Body of pancreas (tissue), 4 donors: ENCODE data around the gene TNFRSF8. TPM values are rescaled to one million over a fixed set of nuclear protein-coding genes. Genes with fewer than 3 reads are reported as not detected.

Experiments
- ATAC-seq: fragments of 150-250 bp; one replicate; pipeline ENCODE4 v1.9.1; 2016
- DNase-seq, 4 donors: peaks; one replicate each; pipeline ENCODE4 v3.0.0-alpha.2; 2019
- H3K27ac ChIP-seq, 4 donors: fragments of 200-600 bp; sonication (generic); 1 replicate in 3 of 4; 2 replicates in 1 of 4; pipeline versions ENCODE4 v1.5.1 to v1.6.1; 2016 to 2019; ENCODE audit warnings: mild to moderate bottlenecking in 1 of 4, mixed read lengths in 1 of 4, moderate library complexity in 1 of 4
- H3K27me3 ChIP-seq, 2 donors: fragments of 200-600 bp; sonication (generic); one replicate each; pipeline ENCODE4 v1.6.0; 2016; ENCODE audit warnings: mild to moderate bottlenecking in 1 of 2
- H3K36me3 ChIP-seq, 2 donors: fragments of 200-600 bp; sonication (generic); replicated peaks in 1 of 2; 2 replicates each; pipeline ENCODE4 v1.5.1; 2016; ENCODE audit warnings: low read depth in 2 of 2; ENCODE audit not compliant: insufficient read depth in 1 of 2
- H3K4me1 ChIP-seq: fragments of 200-600 bp; sonication (generic); one replicate; pipeline ENCODE4 v1.6.0; 2016
- H3K4me3 ChIP-seq, 2 donors: fragments of 200-600 bp; sonication (generic); 1 replicate in 1 of 2; 2 replicates in 1 of 2; pipeline ENCODE4 v1.5.1; 2016 to 2019
- H3K9me3 ChIP-seq, 3 donors: fragments of 200-600 bp; sonication (generic); 1 replicate in 2 of 3; 2 replicates in 1 of 3; pipeline ENCODE4 v1.5.1; 2016
- CTCF ChIP-seq, 7 experiments: fragments of 450-650 bp in 4 of 7; fragments of 200-600 bp in 3 of 7; sonication (generic) in 3 of 7; IDR thresholded peaks; one replicate each; pipeline ENCODE4 v1.5.1; 2016 to 2019; ENCODE audit warnings: antibody characterized with exemption in 7 of 7
- POLR2A ChIP-seq, 3 donors: fragments of 450-650 bp; IDR thresholded peaks; one replicate each; pipeline ENCODE4 v1.6.1; 2016; ENCODE audit warnings: antibody characterized with exemption in 3 of 3, mild to moderate bottlenecking in 2 of 3
- WGBS, 2 donors: methylation state at CpG; one replicate each; pipeline ENCODE4 v1.1.5; 2017; 5-methylcytosine and 5-hydroxymethylcytosine counted together
- intact Hi-C: fragments of 100-400 bp; cut with DNase I; formaldehyde crosslinking; loops from one replicate; pipeline ENCODE4 v1.15.1; 2023
- total RNA-seq, 2 donors: library from RNA; depleted of rRNA; stranded (reverse); fragments of >200 nt; gene quantifications; one replicate each; pipeline ENCODE4 v1.1.0, GENCODE V29; 2016

TNFRSF8 gene
- total RNA-seq, 2 donors from 2014 or later, result not detected

- Histone ChIP-seq H3K36me3 (no peaks in the 10 kb centered on the region), H3K4me3 (no peak overlapping the region), H3K4me1 (peaks cover 12% of the 10 kb centered on the region), H3K27me3 (no peaks in the 10 kb centered on the region), H3K9me3 (no peaks in the 10 kb centered on the region), H3K27ac (peak overlapping the region in 2 of 4 donors; percentile 29 to 74)
- DNase-seq (no peak), ATAC-seq (no peak)
- TF ChIP-seq POLR2A (IDR thresholded peaks at IDR 0.05) (no peak), CTCF (IDR thresholded peaks at IDR 0.05) (no peak)
- intact Hi-C loops, result no loop called here
- WGBS, 2 donors, result 67 to 69% methylated on average over 22 to 24 of the region's 24 CpGs
Measured at GRCh38 chr1:12177156-12177998, 114.3 kb downstream of the TNFRSF8 start.

GRCh38 chr1:12177999-12178441 lies 114.9 kb downstream of the TNFRSF8 start:
- Histone ChIP-seq H3K36me3 (no peaks in the 10 kb centered on the region), H3K9me3 (no peaks in the 10 kb centered on the region), H3K4me3 (no peak overlapping the region), H3K27me3 (no peaks in the 10 kb centered on the region), H3K27ac (peak overlapping the region in 2 of 4 donors; percentile 29 to 74), H3K4me1 (peaks cover 12% of the 10 kb centered on the region)
- peak; percentile 45 to 81 (median 64) for DNase-seq
- TF ChIP-seq POLR2A (IDR thresholded peaks at IDR 0.05) (no peak), CTCF (IDR thresholded peaks at IDR 0.05) (no peak)
- WGBS, 2 donors, result 0 to 15% methylated on average over 1 to 14 of the region's 14 CpGs
- ATAC-seq, result no peak
- intact Hi-C loops, result no loop called here

DNA sequence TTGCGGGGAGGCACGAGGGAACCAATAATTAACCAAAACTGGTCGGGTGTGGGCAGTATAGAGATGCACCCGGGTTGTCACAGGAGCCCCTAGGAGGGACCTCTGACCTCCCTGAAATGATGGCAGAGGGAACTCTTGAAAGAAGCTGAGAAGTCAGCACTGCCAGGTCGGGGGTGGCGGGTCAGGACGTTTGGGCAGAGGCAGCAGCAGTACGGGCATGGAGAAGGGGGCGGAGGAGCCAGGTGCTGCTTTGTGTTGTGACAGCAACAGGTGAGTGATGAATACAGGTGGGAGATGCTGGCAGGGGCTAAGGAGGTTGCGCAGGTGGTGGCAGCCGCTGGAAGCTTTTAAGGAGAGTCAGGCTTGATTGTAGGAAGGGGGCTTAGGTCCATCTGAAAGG lies 115.4 kb downstream of the TNFRSF8 start:
- Histone ChIP-seq H3K4me1 (peaks cover 12% of the 10 kb centered on the region), H3K27ac (peak overlapping the region in 2 of 4 donors; percentile 28 to 74), H3K27me3 (no peaks in the 10 kb centered on the region), H3K36me3 (no peaks in the 10 kb centered on the region), H3K4me3 (no peak overlapping the region), H3K9me3 (no peaks in the 10 kb centered on the region)
- DNase-seq (no peak), ATAC-seq (no peak)
- intact Hi-C loops, result no loop called here
- TF ChIP-seq POLR2A (IDR thresholded peaks at IDR 0.05) (no peak), CTCF (IDR thresholded peaks at IDR 0.05) (no peak)
- WGBS, 2 donors, result 12 to 19% methylated on average over 10 to 11 of the region's 11 CpGs

GRCh38 chr1:12179111-12179519 lies 116.0 kb downstream of the TNFRSF8 start:
- peaks cover 12% of the 10 kb centered on the region for H3K4me1 ChIP-seq
- no peak overlapping the region for H3K4me3 ChIP-seq
- no peaks in the 10 kb centered on the region for H3K27me3 ChIP-seq
- no peak for ATAC-seq
- peak overlapping the region in 2 of 4 donors; percentile 28 to 74 for H3K27ac ChIP-seq
- H3K9me3 ChIP-seq, result no peaks in the 10 kb centered on the region
- H3K36me3 ChIP-seq, result no peaks in the 10 kb centered on the region
- DNase-seq, result peak in 1 of 4 donors; percentile 53
- intact Hi-C loops, result no loop called here
- no peak for TF ChIP-seq CTCF (IDR thresholded peaks at IDR 0.05)
- WGBS, 2 donors, result 20 to 22% methylated on average over 1 to 11 of the region's 17 CpGs
